MM.1S (cell line): ENCODE data around the gene TKFC.

Source experiments
- CTCF ChIP-seq: fragments of 300-600 bp; sonication (generic); IDR thresholded peaks from 2 replicates; pipeline ENCODE4 v1.5.1; 2016; ENCODE audit warnings: antibody characterized with exemption, low read length, mixed read lengths
- EZH2 ChIP-seq: fragments of 300-600 bp; sonication (generic); optimal IDR thresholded peaks from 2 replicates; pipeline ENCODE3; 2017; ENCODE audit warnings: low read depth, mild to moderate bottlenecking, antibody characterized with exemption, low read length, mixed read lengths

DNA sequence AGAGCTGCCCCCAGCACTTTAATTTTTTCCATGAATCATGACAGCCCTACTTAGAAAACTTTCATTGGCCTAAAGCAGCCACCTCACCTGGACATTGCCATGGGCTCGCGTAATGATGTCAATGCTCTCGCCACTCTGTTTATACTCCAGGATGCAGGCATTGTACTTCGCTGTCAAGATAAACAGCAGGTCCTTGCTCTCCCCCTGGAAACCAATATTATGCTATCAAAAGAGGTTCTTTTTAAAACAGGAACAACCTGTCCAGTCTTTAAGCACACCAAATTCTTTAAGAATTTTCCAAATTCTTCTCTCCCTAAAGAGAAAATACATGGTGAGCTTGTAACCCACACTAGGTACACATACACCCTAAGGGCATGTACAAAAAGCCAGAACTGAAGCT lies 3.2 kb upstream of the TKFC start:
- TF ChIP-seq EZH2 = no peak
- TF ChIP-seq CTCF = no peak
